HG02943 (cell line): ENCODE results near the gene SIL1.

Source experiments
- ATAC-seq: cut with Tn5 transposase; IDR thresholded peaks from one replicate; pipeline ENCODE4 v1.9.1; 2021; ENCODE audit warnings: mild to moderate bottlenecking, low read depth, moderate library complexity; ENCODE audit not compliant: unreplicated experiment

Gene SIL1

DNA sequence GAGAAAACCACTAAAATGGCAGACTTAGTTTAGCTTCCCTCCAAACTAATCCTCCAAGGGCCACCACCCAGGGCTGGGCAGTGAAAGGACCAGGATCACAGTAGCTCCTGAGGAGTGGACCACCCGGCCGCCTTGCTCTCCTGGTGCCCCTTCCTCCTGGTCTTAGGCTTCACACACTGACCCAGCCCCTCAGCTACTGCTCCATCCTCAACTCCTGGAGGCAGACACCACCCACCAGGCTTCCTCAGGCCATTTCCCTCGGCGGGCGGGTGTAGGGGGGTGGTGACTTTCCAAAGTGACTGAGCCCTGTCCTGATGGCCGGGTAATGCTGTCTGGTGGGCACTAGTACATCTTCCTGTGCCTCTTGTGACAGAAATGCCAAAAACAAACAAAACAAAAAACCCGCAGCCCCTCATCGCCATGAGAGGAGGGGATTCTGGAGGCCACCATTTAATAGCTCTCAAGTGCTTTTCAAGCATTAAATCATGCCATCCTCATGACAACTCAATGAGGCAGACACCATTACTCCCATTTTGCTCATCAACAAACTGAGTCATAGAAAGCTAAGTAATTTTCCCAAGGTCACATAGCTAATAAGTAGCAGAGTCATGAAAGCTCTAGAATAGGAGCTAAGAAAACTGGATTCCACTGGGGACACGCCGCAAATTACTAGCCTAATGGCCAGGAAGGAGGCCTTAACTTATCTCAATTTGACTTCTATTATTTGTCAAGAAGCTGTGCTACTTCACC, 231.8 kb downstream of the SIL1 start:
- no peak for ATAC-seq

- no peak for ATAC-seq
Observed at GRCh38 chr5:138965626-138966025, 232.5 kb downstream of the SIL1 start.

DNA sequence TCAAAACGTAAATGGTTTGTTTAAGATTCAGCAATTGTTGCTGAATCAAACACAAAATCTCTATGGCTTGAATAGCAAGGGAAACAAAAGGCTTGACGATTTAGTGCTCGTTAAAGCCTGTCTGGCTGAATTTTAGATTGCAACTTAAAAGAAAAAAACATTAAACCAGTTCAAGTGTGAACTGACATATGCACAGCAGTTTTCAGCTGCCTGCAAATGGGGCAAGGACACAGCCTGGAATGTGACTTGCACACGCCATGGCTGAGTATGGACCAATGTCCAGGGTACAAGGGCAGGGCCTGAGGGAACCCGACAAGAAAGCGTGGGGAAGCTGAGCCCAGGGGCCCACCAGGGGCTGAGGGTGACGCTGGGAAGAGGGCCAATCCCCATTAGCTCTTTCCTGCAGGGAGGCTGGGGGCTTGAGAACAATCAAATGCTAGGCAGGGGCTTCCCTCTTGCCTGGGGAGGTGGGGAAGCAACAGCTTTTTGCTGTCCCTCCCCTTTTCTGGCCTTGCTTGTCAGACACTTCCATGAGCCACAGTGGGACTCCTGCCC, 233.4 kb downstream of the SIL1 start:
- no peak for ATAC-seq

GRCh38 chr5:138963763-138964371, 234.3 kb downstream of the SIL1 start:
- ATAC-seq = no peak

DNA sequence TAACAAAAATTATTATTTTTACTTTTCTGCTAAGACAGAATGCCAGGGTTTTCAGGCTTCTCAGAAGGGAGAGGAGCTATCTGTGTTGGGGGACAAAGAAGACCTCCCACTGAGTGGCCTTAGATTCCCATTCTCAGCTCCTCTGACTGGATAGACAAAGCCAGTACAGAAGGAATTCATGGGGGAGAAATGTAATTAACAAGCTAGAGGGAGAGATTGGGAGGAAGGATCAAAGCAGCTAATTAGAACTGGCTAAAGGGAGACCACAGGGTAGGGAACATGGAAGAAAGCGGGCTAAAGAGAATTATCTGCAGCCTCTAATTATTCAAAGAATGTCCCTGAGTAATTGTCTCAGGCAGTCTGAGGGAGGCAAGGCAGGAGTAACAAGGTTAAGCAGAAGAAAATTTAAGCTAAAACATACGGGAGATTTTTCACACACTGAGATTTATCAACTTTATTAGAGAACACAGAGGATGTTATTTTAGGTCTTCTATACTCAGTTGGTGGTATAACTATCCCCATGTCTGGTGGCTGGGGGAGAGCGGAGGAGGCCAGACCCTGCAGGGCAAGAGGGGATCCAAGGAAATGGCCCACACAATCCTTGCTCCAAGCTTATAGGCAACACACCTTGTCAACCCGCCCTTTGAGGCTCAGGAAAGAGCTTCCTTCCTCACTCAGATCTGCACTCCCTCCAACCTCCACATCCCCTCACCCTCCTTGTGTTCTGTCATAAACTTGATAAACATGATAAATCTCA, 235.4 kb downstream of the SIL1 start:
- ATAC-seq = no peak

DNA sequence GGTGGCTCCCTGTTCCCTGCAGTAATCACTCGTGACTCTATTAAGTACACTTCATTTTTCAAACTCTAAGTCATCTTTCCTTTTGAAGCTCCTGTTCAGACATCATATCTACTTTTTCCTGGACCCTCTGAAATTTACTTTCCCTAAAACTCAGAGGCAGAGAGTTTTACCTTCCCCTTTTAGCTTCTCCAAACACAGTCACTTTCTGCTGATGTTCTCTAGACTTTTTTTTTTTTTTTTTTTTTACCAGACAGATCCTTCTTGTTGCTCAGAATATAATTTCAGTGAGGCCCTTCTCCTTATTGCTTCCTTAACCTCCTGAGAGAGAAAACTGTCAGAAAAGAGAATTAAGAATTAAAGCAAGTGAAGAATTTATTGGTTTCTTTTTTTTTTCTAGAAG, 236.4 kb downstream of the SIL1 start:
- ATAC-seq = no peak

GRCh38 chr5:138961221-138961620, 236.9 kb downstream of the SIL1 start:
- ATAC-seq = no peak

GRCh38 chr5:138960145-138960692, 237.9 kb downstream of the SIL1 start:
- ATAC-seq = no peak

DNA sequence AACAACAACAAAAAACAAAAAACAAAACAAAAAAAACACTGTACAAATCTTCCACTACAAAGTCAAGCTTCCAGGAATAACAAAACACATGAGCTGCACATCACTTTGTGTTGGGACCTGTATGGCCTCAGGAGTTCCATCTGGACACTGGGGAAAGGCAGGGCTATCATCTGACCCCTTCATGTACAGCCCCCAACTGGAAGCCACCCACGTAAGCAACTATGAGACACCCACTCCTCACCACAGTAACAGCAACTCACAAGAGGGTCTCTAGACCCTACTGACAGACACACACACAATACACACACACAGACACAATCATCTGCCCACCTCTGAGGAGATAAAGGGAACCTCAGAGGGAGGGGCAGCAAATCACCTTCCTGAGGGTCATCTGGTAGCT, 241.4 kb downstream of the SIL1 start:
- no peak for ATAC-seq

DNA sequence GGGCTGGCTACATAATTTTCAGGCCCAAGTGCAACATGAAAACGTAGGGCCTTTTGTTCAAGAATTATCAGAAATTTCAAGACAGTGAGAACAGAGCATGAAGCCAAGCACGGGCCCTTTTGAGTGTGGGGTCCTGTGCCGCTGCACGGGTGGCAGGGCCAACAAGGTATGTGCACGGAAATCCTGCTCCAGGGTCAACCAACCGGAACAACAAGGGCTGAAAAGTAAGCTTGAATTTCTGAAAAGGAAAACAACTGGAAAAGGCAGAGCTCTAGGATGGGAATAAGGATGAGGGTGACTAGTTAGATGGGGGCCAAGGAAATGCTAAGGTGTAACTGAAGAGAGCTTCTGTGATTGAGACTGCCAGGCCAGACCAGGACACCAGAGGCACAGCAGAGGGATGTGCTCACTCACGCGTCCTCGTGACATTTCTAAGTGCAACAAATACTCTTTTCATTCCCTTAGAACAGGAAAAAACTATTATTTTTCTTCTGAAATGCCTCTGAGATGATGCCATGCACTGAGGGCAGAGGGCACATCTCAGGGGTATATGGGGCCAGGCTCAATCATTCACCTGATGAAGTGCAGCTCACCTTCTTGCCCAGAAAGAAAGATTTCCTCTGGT, 242.4 kb downstream of the SIL1 start:
- ATAC-seq = no peak

GRCh38 chr5:138955013-138955660, 243.0 kb downstream of the SIL1 start:
- ATAC-seq = no peak

DNA sequence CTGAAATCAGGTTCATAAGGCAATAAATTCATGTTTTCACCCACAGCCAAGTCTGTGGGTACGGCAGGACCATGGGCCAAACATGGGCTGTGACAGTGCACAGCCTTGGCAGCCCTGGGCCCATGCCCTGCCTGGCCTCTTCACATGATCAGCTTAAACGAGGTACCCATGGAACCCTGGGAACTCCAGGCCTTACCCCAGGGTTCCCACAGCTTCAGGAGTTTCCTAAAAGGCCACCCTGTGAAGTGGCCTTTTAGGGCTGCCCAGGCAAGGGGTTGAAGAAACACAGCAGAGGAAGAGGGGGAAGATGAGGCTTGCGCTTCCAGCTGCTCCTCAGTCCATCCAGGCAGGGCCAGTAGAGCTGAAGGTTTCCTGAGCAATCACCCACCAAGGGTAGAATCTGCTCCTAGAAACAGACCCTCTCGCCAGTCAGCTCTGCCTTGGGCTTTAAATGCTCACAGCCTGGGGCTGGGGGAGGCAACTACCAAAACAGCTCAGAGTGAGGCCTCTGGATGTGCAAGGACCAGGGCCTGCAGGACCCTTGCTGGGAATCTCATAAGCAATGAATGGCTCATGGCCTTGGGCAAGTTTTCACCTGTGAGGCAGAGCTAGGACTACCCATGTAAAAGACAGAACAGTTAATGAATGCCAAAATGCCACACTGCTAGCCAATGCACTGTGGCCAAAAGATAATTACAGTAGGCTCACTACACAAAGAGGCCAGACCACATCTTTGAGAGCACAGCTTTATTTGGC, 243.7 kb downstream of the SIL1 start:
- no peak for ATAC-seq

DNA sequence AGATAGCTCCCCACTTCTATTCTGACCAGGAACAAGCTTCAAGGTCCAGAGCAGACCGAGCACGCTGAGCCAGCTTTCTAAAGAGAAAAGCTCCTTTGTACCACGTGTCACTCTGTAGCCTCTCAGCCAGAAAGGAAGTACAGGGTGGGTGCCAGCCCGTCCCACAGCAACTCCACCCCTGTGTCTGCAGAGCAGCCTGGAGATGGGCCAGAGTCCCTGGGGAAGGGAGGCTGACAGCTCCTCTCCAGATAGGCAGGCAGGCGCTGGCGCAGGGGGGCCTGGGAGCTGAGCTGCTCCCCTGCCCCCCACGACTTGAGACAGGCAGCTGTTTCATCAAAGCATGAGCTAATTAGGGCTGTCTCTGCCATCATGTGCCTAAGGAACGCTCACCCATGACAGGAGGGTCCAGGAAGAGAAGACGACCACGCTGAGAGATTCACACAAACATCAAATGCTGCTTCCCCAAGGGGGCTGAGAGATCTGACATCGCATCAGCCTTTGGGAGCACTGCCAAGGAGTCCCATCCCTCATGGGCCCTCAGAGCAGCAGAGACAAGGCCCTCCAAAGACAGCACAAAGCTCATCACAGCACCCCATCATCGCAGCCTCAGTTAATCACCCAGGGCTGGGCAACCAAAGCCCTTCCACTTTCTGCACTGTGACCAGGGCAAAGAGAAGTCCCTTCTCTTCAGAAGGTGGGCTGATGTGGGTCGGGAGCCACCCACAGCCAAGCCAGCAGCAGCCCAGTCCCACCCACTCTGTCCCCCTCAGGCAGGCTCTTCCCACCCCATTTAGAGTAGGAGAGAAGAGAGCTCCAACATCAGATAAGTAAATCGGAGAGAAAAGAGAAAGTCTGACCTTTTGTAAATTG, 244.5 kb downstream of the SIL1 start:
- ATAC-seq = no peak

GRCh38 chr5:138952962-138953361, 245.2 kb downstream of the SIL1 start:
- no peak for ATAC-seq

- no peak for ATAC-seq
Observed at GRCh38 chr5:138951986-138952735, 246.0 kb downstream of the SIL1 start.

DNA sequence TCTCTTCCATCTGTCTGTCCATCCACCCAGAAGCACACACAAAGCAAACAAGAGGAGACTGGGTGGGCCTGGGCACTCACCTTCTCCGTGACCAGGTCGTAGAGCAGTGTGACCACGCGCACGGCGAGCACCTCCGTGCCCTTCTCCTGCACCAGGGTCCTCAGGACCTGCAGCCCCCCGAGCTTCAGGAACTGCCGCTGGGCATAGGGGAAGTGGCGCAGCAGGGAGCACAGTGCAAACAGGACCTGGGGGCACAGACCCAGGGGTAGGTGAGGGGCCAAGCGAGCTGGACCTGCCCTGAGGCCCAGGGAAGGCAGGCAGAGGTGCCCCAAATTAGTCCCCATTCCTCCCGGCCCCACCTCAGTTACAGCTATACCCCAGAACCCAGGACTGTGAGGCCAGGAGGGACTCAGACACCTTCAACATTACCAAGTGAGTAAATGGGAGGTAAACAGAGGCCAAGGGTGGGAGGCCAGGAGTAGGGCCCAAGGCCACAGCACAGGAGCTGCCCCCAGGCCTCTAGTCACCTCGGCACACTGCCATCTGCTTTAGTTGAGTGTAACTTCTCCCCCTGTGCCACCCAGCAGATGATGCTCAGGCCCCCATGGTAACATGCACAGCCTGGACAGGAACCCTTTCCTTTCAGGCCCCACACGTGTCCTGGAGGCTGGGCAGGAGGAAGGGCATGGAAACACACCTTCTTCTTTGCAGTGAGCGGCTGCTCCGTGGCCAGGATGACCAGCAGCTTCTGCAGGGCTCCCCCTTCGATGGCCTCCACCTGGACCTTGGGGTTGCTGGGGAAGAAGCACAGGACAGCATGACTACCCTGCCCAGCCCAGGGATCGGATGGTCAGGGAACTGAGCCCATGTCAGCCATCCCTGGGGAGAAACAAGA, 246.8 kb downstream of the SIL1 start:
- no peak for ATAC-seq
